HG02884 (cell line): ENCODE measurements around the gene MAD1L1.

Experiments
- ATAC-seq: cut with Tn5 transposase; IDR thresholded peaks from one replicate; pipeline ENCODE4 v1.9.1; 2021; ENCODE audit warnings: mild to moderate bottlenecking, moderate library complexity; ENCODE audit not compliant: unreplicated experiment

MAD1L1 gene

DNA sequence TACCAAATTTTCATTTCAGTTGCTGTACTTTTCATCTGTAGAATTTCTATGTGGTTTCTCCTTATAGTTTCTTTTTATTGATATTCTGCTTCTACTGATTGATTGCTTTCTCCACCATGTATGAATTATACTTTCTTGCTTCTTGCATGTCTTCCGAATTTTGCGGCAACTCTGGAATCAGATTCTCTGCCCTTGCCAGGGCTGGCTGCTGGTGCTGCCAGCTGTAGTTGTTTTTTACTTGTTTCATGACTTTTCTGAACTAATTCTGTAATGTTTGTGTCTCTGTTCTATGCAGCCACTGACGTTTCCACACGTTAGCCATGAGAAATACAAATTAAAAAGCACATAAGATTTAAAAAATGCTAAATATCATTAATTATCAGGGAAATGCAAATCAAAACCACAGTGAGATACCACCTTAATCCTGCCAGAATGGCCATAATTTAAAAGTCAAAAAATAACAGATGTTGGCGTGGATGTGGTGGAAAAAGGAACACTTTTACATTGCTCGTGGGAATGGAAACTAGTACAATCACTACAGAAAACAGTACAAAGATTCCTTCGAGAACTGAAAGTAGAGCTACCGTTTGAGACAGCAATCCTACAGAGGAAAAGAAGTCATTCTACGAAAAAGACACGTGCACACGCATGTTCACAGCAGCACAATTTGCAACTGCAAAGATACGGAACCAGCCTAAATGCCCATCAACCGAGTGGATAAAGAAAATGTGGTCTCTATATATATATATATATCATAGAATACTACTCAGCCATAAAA lies 51.5 kb downstream of the MAD1L1 start:
- ATAC-seq = no peak

DNA sequence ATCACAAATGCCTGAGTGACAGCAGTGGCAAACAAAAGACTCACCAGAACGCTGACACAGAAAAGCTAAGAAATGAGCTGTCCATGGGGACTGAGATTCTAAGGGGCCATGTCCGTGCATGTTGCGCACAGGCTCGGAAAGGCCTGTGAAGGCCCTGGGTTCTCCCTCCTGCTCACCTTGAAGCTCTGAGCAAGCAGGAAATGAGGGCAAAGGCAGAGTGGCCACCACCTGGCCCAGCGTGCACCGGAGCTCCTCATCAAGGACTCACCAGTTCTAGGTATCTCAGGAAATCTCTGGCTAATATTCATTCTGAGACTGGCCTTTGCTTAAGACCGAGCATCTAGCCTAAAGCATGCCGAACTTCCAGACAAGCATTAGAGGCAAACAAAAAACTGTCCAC lies 52.7 kb downstream of the MAD1L1 start:
- ATAC-seq = no peak

DNA sequence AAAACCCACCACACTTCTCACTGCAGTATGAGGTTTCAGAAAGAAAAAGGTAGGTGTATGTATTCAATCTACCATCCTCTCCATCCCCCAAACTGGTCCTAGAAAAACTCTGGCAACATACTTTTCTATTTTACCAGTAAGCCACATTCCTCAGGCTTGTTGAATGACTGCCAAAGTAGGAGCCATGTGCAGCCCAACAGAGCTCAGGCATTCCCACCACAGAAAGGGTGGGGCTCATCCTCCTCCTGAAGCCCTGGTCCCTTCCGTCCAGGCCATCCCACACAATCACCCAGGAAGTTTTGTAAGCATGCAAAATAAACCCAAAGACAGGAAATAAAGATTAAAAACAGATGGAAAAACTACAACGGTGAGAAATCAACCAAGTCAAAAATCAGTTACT lies 57.2 kb downstream of the MAD1L1 start:
- no peak for ATAC-seq

DNA sequence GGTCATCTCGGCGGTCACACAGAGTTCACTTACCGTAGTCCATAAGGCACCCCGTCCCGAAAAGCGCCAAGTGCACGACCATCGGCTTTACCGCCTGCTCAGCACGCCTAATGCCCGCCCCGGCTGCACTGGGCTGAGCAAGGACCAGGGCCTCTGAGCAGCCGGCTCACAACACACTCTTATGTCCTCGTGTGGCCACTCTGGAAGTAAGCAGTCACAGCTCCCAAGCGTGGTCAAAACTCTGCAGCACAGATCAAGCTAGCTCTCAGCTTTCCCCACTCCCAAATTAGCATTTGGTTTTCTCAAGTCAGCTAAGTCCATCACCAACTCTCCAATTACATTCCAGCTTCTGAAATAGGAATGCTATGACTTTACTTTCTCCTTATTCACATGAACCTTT lies 57.7 kb downstream of the MAD1L1 start:
- no peak for ATAC-seq

DNA sequence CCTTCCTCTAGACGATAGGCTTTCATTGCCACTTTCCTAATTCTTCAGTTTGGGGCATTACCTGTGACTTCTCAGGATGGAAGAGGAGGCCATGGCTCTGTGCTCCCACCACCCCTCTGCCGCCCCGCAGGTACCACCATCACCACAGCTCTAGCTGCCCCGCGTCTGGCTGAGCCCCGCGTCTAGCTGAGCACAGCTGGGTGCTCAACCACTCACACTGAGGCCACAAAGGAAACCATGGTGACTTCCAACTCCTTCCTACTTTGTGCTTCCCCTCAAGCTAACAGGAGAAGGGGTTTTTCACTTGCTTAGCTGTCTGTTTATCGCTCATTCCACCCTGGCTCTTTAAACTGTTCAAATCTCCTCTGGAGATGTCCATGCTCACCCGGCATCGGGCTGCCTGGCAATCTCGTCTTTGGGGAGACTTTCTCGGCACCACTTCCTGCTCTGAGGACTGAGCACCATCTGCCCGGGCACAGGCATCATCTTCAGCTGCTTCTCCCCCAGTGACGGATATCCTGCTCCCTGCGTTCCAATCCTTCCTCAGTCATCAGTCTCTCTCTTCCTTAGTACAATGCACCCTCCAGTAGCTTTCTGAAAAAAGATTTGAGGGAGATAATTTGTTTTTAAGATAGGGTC lies 59.4 kb downstream of the MAD1L1 start:
- no peak for ATAC-seq

DNA sequence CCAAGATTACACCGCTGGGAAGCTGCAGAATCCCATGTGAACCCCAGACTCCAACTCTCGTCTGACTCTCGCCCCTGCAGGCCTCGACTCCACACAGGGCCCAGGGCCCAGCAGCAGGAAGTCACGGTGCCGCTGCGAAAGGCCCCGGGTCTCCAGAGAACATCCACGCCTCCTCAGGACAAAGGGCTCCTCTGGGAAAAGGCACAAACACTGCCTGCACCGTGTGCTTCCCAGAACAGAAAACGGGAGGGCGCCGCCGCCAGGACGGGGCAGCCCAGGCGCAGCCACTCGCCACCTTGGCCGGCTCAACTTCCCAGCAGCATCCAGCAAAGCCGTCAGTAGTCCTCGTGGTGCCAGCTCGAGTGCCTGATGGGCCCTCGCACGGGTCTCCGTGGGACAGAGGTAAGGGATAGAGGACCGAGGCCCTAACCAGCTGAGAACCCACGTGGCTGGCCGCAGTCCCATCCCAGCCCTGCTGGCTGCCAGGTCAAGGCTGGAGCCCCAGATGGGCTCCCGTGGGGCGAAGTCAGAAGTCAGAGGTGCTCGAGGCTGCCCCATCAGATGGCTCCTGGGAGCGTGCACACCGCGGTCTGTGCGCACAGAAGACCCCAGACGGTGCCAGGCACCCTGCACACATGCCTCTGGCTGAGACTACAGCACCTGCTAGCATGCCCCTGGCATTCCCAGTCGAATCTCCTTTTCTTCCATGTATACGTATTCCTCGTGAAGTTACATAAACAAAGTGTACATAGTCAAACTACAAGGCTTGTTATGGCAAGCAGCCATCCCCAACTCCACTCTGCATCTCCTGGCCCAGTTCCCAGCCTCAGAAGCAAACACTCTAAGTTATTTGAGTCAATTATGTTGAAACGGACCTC lies 60.2 kb downstream of the MAD1L1 start:
- ATAC-seq = no peak

DNA sequence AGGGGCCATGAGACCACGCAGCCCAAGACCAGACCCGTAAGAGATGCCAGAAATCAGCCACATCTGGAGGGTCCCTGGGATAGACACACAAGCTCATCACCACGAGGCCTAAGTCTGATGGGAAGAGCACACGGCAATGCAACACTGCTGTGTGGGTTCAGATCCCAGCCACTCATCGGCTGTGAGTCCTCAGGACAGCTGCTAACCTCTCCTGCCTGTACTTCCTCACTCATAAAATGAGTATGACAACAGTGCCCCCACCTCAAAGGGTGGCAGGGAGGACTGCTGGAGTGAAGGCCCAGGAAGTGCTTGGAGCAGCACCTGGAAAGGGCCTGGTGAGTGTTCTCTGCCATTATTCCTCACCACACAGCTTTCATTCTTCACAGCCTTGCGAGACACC lies 60.9 kb downstream of the MAD1L1 start:
- ATAC-seq = no peak

DNA sequence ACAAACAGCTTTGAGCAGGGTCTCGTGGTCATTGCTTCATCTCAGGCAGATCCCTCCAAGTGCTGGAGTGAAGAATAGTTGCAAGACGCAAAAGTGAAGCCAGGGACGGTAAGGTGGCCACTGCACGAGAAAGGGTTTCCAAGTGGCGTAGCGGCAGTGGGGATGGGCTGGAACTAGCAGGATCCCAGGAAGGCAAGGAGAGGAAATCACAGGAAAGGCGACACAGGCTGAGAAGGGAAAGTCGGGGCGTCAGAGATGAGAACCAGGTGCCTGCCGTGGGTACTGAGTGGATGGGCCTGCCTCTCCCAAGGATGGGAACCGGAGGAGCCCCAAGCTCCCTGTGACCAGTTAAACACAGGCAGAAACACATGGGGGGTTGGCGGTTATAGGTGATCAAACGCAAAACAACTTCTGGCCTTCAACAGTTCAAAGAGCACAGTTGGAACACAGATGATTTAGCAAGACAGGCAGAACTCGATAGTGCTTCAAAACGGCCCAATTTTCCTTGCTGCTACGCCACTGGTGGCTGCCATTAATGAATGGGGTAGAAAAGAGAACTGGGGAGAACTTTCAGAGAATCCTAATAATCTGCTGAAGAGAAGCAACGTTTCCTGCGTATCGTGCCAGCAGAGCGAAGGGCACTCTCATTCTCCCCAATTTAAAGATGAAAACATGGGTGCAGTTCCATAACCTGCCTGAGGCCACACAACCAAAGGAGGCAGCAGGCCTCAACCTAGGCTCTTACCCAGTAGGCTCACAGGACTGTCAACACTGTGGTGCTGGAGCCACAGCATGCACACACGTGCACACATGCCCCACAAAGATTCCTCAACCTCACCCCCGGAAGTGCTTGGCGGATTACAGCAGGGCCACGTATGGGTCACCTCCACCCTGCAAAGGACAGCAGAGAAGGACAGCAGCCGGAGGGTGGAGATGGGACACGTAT lies 61.9 kb downstream of the MAD1L1 start:
- no peak for ATAC-seq

DNA sequence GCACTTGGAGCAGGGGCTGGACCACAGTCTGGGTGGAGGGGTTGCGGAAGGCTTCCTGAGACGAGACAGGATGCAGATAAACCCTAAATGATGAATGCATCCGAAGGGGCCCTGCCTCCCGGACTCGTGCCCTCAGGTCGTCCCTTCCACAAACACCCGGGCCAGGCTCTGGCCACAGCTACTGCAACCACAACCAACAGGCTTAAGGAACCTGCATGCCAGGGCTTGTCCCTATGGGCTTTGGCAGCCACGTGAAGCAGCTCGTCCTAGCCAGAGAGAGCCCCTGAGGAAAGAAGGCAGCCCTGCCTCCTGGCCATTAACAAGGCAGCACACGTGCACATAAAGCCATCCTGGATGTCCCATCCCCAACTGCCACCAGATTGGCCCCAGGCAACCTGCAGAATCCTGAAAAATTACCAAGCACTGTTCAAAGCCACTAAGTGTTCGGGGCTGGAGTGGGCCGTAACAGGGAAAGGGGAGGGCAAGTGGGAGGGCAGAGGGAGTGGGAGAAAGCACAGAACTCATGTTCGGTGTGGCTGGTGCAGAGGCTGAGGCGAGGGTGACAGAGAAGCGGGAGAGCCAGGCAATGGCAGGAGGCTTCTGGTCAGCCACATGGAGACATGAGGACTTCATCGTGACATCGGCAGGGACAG lies 62.7 kb downstream of the MAD1L1 start:
- ATAC-seq = no peak

DNA sequence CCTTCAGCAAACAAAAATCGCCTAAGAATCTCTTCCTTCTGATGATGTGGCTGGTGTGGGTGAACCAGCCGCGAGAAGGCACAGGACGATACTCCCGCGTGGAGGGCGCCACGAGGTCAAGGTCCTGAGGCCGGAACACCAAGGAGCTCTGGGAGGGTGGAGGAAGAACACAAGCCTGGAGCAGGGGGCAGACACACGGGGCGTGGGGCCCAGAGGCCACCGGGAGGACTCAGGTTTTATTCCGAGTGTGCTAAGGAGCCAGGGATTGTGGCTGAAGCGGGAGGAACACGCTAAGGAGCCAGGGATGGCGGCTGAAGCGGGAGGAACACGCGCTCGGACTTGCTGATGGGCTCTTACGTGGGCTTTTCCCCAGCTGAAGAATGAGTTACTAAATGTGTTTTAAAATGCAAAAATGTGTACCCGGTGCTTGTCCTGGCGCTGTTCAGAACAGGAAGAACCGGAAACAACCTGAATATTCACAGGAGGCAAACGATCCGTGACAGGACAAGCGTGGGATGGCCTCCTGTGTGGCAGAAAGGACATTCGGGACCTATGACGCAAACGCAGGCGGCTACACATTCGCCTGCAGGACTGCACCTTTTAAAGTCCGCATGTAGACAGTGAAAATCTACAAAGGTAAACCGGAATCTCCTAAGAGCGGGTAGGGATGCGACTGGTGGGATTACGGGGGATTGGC lies 64.0 kb downstream of the MAD1L1 start:
- no peak for ATAC-seq

DNA sequence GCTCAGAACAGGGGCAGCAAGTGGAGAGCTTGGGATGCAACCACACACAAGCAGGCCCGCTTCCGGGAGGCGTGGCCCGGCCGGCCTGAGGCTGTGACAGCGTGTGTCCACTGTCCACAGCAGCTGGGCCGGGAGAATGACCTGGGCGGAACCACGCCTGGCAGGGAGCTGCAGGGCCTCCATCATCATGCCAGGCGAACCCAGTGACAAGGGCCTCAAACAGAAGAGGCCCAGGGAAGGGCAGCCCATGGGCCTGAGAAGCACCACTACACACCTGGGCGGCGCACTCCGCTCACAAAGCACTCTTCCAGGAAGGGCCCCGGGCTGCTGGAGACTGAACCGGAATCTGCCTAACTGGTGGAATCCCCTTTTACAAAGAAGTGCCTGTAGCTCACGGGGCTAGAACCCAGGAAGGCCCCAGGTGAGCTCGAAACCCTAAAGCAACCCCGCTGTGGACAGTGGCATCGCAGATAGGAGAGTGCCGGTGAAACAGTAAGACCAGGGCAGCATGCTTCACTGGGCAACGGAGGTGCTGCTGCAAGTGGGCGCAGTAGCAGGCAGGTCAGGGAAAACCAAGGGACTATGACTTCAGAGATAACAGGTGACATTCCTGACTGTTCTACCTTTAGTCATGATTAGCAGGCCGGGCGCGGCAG lies 66.0 kb downstream of the MAD1L1 start:
- no peak for ATAC-seq

DNA sequence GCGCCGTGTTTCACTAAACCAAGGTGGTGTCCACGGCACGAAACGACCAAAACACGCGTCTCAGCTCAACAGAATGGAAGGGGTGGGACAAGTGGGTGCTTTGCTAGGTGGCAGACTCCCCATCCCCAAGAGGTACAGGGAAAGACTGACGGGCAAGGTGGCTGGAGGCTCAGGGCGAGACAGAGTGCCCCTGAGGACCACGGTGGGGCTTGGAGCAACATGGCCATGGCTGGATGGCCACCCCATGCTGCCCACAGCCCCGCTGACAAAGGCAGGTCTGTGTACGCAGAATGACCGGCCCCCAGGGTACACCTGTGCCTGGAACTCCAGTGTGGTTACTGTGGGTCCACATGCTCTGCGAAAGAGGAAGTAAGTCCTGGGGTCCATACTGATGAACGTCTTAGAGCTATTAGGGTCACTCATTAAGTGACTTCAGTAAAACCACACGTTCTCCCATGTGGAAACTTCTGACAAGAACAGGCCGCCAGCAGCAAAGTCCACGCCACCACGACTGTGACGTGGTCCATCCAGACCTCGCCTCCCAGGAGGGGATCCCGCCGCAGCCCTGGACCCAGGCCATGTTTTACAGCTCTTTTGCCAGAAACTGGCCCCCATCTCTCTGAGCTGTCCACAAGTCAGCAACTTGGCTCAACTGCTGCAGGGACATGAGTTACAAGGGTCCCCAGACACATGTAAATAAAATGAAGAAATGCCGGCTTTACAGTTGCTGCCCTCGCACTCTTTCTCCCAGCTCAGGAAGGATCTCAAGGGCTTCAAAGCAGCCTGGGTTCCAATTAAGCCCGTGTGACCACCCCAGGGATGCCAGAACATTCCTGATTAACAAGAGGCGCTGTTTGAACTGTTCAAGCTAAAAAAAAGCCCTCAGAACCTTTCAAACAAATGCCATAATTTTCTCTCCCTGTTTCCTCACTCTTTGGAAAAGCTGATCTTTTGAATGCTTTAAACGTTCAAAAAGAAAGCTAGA lies 66.8 kb downstream of the MAD1L1 start:
- ATAC-seq = peak; percentile 75

DNA sequence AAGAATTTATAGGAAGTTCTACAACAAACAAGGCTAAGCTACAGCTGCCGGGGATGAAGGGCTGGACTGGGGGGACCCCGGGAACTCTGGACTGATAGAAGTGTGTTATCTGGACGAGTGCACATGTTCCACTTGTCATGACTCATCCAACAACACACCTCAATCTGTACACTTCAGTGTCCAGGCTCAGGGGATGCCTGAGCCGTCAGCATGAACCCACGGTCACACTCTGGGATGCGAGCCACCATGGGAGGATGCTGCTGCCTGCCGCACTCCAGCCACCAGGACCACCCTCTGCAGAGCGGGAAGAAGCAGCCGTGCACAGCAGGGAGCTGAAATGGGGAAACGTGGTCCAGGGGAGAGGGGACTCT lies 67.5 kb downstream of the MAD1L1 start:
- ATAC-seq = no peak

DNA sequence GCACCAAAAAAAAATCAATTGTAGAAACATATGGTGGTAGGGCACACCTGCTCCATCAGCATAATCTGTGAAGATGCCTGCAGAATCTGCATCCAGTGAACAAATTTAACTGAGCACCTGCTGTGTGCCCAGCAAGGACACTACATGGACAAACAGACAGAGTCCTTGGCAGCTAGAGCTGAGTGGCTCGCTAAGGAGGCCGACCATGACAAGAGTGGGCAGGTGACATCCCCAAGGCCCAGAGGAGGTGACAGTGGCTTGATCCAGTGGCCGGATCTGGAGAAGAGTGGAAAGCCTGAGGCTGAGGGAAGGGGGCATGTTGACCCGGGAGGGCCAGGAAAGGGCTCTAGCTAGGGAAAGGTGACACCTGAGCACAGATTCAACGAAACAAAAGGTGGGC lies 68.1 kb downstream of the MAD1L1 start:
- ATAC-seq = no peak

DNA sequence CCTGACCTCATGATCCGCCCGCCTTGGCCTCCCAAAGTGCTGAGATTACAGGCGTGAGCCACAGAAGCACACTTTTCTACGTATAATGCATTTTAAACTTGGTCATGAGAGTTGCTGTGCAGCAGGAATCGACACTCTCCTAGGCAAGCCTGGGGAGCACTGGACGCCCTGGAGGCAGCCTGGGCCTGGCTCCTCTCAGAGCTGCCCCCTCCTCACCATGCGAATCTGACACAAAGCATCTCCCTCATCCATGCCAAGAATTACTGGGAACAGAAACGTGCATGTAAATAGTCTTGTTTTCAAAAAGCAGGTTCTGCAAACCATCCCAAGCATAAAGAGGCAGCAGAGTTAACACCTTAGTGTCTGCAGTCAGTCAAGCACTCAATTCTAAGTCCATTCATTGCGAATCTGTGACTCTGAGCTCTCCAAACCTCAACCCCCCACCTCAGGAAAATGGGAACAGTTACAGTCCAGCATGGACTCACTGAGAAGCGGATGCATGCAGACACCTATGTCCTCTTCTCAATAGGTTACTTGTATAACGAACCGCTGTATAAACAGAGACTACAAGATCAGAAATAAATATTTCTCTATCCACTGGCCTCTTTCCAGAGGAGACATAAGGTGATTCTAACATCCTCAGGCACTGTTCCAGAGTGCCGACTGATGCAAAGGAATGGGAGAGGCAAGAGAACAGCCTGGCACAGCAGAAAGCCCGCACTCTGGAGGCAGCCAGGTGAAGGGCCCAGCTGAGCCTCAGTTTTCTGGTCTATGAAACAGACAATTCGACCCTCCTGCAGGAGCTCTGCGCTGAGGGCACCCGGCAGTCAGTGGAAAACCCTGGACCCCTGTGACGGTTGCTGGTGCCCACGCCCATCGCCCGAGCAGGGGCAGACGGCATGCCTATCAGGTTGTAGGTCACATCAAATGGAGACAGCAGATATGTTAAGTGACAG lies 68.9 kb downstream of the MAD1L1 start:
- no peak for ATAC-seq

DNA sequence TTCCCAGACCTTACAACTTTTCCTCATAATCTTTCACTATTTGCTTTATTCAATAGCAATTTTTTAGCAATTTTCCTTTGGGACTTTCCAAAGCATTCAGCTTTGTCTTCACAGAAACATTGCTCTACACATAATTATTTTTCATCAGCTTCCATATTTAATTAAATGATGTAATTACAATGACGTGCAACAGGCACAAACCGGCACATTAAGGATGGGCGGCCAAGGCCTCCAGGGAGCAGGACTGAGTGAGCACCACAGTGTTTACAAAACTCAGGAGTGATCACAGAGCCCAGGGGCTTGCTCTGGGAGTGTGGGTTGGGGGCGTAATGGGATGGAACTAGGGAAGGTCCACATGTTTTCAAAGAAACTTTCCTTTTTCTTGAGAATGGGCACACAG lies 69.8 kb downstream of the MAD1L1 start:
- no peak for ATAC-seq
